GM18499 (cell line): Measurements from ENCODE around the gene TBC1D5.
A peak's percentile ranks its signal among the peaks of the same experiment; 100 is the strongest.
"Not testable (repeated sequence)": the region's sequence is repeated elsewhere in the genome, so short reads cannot be mapped to it uniquely, and the experiment has no call there.

ENCODE experiments used
- ATAC-seq: cut with Tn5 transposase; IDR thresholded peaks from one replicate; pipeline ENCODE4 v1.9.1; 2021; ENCODE audit warnings: moderate number of reproducible peaks; ENCODE audit not compliant: insufficient read depth, unreplicated experiment

TBC1D5 gene

GRCh38 chr3:17752436-17752835, 10.0 kb upstream of the TBC1D5 start:
- no peak for ATAC-seq

- ATAC-seq, result peak; percentile 29
These were observed 7.4 kb upstream of the TBC1D5 start for GRCh38 chr3:17749705-17750293.

GRCh38 chr3:17749281-17749680, 6.8 kb upstream of the TBC1D5 start:
- ATAC-seq, result no peak

GRCh38 chr3:17747890-17748247, 5.4 kb upstream of the TBC1D5 start:
- ATAC-seq, result no peak

GRCh38 chr3:17747174-17747889, 4.9 kb upstream of the TBC1D5 start:
- ATAC-seq, result peak; percentile 56

GRCh38 chr3:17745894-17746293, 3.5 kb upstream of the TBC1D5 start:
- no peak for ATAC-seq

- no peak for ATAC-seq
These were observed 2.9 kb upstream of the TBC1D5 start for GRCh38 chr3:17745301-17745700.

- no peak for ATAC-seq
These were observed 2.3 kb upstream of the TBC1D5 start for GRCh38 chr3:17744693-17745092.

GRCh38 chr3:17743658-17743995, 1.2 kb upstream of the TBC1D5 start:
- ATAC-seq, result no peak

- peak; percentile 0 for ATAC-seq
These were observed 638 bp upstream of the TBC1D5 start for GRCh38 chr3:17742880-17743657.

GRCh38 chr3:17741621-17742101, 770 bp downstream of the TBC1D5 start:
- ATAC-seq, result no peak

- ATAC-seq, result no peak
These were observed 1.7 kb downstream of the TBC1D5 start for GRCh38 chr3:17740721-17741141.

GRCh38 chr3:17738921-17739320, 3.5 kb downstream of the TBC1D5 start:
- ATAC-seq, result no peak

- no peak for ATAC-seq
These were observed 4.2 kb downstream of the TBC1D5 start for GRCh38 chr3:17738219-17738618.

GRCh38 chr3:17737591-17737990, 4.8 kb downstream of the TBC1D5 start:
- no peak for ATAC-seq

GRCh38 chr3:17735362-17735761, 7.1 kb downstream of the TBC1D5 start:
- not testable (repeated sequence) for ATAC-seq

GRCh38 chr3:17733768-17734167, 8.7 kb downstream of the TBC1D5 start:
- no peak for ATAC-seq

- ATAC-seq, result no peak
These were observed 9.2 kb downstream of the TBC1D5 start for GRCh38 chr3:17733215-17733614.

GRCh38 chr3:17730318-17730967, 12.0 kb downstream of the TBC1D5 start:
- ATAC-seq, result no peak

- no peak for ATAC-seq
These were observed 16.1 kb downstream of the TBC1D5 start for GRCh38 chr3:17726313-17726712.

- not testable (repeated sequence) for ATAC-seq
These were observed 16.6 kb downstream of the TBC1D5 start for GRCh38 chr3:17725844-17726243.
